Gastrocnemius medialis (tissue), 4 donors: ENCODE results near the gene ADRA2A. TPM values are rescaled to one million over a fixed set of nuclear protein-coding genes. Genes with fewer than 3 reads are reported as not detected.

Experiments
- ATAC-seq, 2 donors: fragments of 150-250 bp; one replicate each; pipeline ENCODE4 v1.9.1; 2016
- DNase-seq, 2 donors: peaks; one replicate each; pipeline ENCODE4 v3.0.0-alpha.2; 2019
- H3K27ac ChIP-seq, 4 donors: fragments of 200-600 bp; sonication (generic); 1 replicate in 1 of 4; 2 replicates in 3 of 4; pipeline ENCODE4 v1.5.1; 2016 to 2018; ENCODE audit warnings: mild to moderate bottlenecking in 2 of 4, moderate library complexity in 1 of 4
- H3K27me3 ChIP-seq, 3 donors: fragments of 200-600 bp; sonication (generic) in 2 of 3; 1 replicate in 1 of 3; 2 replicates in 2 of 3; pipeline versions ENCODE4 v1.5.1 to v1.6.0; 2016 to 2019; ENCODE audit warnings: mild to moderate bottlenecking in 1 of 3, moderate library complexity in 1 of 3
- H3K36me3 ChIP-seq, 2 donors: fragments of 200-600 bp; sonication (generic) in 1 of 2; one replicate each; pipeline ENCODE4 v1.5.1; 2017 to 2018
- H3K4me1 ChIP-seq, 2 donors: fragments of 200-600 bp; sonication (generic) in 1 of 2; one replicate each; pipeline ENCODE4 v1.5.1; 2016 to 2017; ENCODE audit warnings: mild to moderate bottlenecking in 2 of 2
- H3K4me3 ChIP-seq, 4 donors: fragments of 200-600 bp; sonication (generic) in 3 of 4; 1 replicate in 1 of 4; 2 replicates in 3 of 4; pipeline ENCODE4 v1.5.1; 2016 to 2019; ENCODE audit warnings: mild to moderate bottlenecking in 2 of 4
- H3K9me3 ChIP-seq, 3 donors: fragments of 200-600 bp; sonication (generic) in 2 of 3; 1 replicate in 1 of 3; 2 replicates in 2 of 3; pipeline ENCODE4 v1.5.1; 2016 to 2019
- CTCF ChIP-seq, 5 experiments: fragments of 450-650 bp in 3 of 5; fragments of 200-600 bp in 2 of 5; sonication (generic) in 2 of 5; IDR thresholded peaks in 4 of 5; conservative IDR thresholded peaks in 1 of 5; 1 replicate in 4 of 5; 2 replicates in 1 of 5; pipeline ENCODE4 v1.5.1; 2016 to 2019; ENCODE audit warnings: antibody characterized with exemption in 5 of 5, mild to moderate bottlenecking in 3 of 5, moderate library complexity in 3 of 5
- POLR2A ChIP-seq, 2 donors: fragments of 450-650 bp; IDR thresholded peaks; one replicate each; pipeline ENCODE4 v1.6.1; 2017; ENCODE audit warnings: antibody characterized with exemption in 2 of 2, mild to moderate bottlenecking in 2 of 2, moderate library complexity in 2 of 2
- in situ Hi-C, 4 donors: fragments of 200-750 bp; cut with MboI; loops; one replicate each; pipeline versions ENCODE4 v1.15.0 to v1.8.0; 2017; ENCODE audit warnings: low sequenced_read_pairs in 4 of 4
- intact Hi-C: fragments of 100-400 bp; cut with DNase I; formaldehyde crosslinking; loops from one replicate; pipeline ENCODE4 v1.15.1; 2023; ENCODE audit warnings: low total_unique reads
- total RNA-seq, 4 donors: library from RNA; depleted of rRNA; stranded (reverse); fragments of >200 nt; gene quantifications; one replicate each; pipeline versions ENCODE4 v1.1.0 to v1.2.3, GENCODE V29; 2016

Gene ADRA2A
- total RNA-seq, 4 donors from 2014 or later: 0.19 to 0.94 (median 0.36) TPM

- H3K36me3 ChIP-seq: no peaks in the 10 kb centered on the region
- H3K27me3 ChIP-seq: peaks cover 26 to 35% (median 29%) of the 10 kb centered on the region in 3 donors
- no peaks in the 10 kb centered on the region for H3K9me3 ChIP-seq
- H3K27ac ChIP-seq: no peak overlapping the region
- in situ Hi-C loops (loop anchor here in 3 of 4 donors (25.0 kb wide), 2 partner anchors 282 to 532 kb away; no protein-coding TSS in a partner anchor), intact Hi-C loops (no loop called here)
- H3K4me3 ChIP-seq: no peak overlapping the region
- TF ChIP-seq POLR2A (IDR thresholded peaks at IDR 0.05) (no peak), CTCF (IDR thresholded peaks at IDR 0.05 in 4 of 5, conservative IDR thresholded peaks at IDR 0.05 in 1 of 5) (no peak)
- DNase-seq (no peak), ATAC-seq (no peak)
- peaks cover 0 to 21% of the 10 kb centered on the region in 2 donors for H3K4me1 ChIP-seq
Measured at GRCh38 chr10:111080224-111080623, 3.4 kb downstream of the ADRA2A start.

GRCh38 chr10:111081595-111081994 is 4.8 kb downstream of the ADRA2A start:
- Histone ChIP-seq H3K4me3 (no peak overlapping the region), H3K27me3 (peaks cover 13 to 24% (median 21%) of the 10 kb centered on the region in 3 donors), H3K27ac (no peak overlapping the region), H3K9me3 (no peaks in the 10 kb centered on the region), H3K4me1 (peaks cover 0 to 15% of the 10 kb centered on the region in 2 donors), H3K36me3 (no peaks in the 10 kb centered on the region)
- no peak for ATAC-seq
- DNase-seq: no peak
- intact Hi-C loops (no loop called here), in situ Hi-C loops (loop anchor here in 3 of 4 donors (25.0 kb wide), 2 partner anchors 281 to 531 kb away; no protein-coding TSS in a partner anchor)
- TF ChIP-seq CTCF (IDR thresholded peaks at IDR 0.05 in 4 of 5, conservative IDR thresholded peaks at IDR 0.05 in 1 of 5): no peak
- no peak for TF ChIP-seq POLR2A (IDR thresholded peaks at IDR 0.05)

GRCh38 chr10:111082102-111082975 is 5.5 kb downstream of the ADRA2A start:
- Histone ChIP-seq H3K4me1 (peaks cover 0 to 7% of the 10 kb centered on the region in 2 donors), H3K4me3 (no peak overlapping the region), H3K36me3 (no peaks in the 10 kb centered on the region), H3K9me3 (no peaks in the 10 kb centered on the region), H3K27ac (no peak overlapping the region), H3K27me3 (peaks cover 6 to 17% (median 16%) of the 10 kb centered on the region in 3 donors)
- no peak for DNase-seq
- intact Hi-C loops: no loop called here
- TF ChIP-seq CTCF (IDR thresholded peaks at IDR 0.05 in 4 of 5, conservative IDR thresholded peaks at IDR 0.05 in 1 of 5) (no peak), POLR2A (IDR thresholded peaks at IDR 0.05) (no peak)
- in situ Hi-C loops: loop anchor here in 3 of 4 donors (25.0 kb wide), 2 partner anchors 280 to 530 kb away; no protein-coding TSS in a partner anchor
- no peak for ATAC-seq

GRCh38 chr10:111083222-111084095 is 6.6 kb downstream of the ADRA2A start:
- H3K27me3 ChIP-seq: peaks cover under 1 to 6% (median 6%) of the 10 kb centered on the region in 3 donors
- H3K27ac ChIP-seq: no peak overlapping the region

More at GRCh38 chr10:111083222-111084095, 6.6 kb downstream of the ADRA2A start:
- in situ Hi-C loops (loop anchor here in 3 of 4 donors (25.0 kb wide), 2 partner anchors 279 to 529 kb away; no protein-coding TSS in a partner anchor), intact Hi-C loops (no loop called here)
- no peak overlapping the region for H3K4me3 ChIP-seq
- TF ChIP-seq CTCF (IDR thresholded peaks at IDR 0.05 in 4 of 5, conservative IDR thresholded peaks at IDR 0.05 in 1 of 5) (no peak), POLR2A (IDR thresholded peaks at IDR 0.05) (no peak)
- H3K36me3 ChIP-seq: no peaks in the 10 kb centered on the region
- H3K4me1 ChIP-seq: no peaks in the 10 kb centered on the region
- H3K9me3 ChIP-seq: no peaks in the 10 kb centered on the region
- no peak for ATAC-seq
- DNase-seq: no peak
